ENCODE measurements around the gene PAQR4. TPM values are rescaled to one million over a fixed set of nuclear protein-coding genes. Genes with fewer than 3 reads are reported as not detected.

Gene PAQR4
- polyA plus RNA-seq, 1 of the 3 experiments (the other 2 are of a cell fraction), result 8.8 TPM

GRCh38 chr16:3004781-3005284 lies 35.7 kb downstream of the PAQR4 start:
- Histone ChIP-seq H3K27ac (ENCODE audit: low read depth in 2 of 2, low read length in 1 of 2) (peak overlapping the region in 1 of 2 experiments; percentile 51; a peak in 1 of 4 replicates), H3K36me3 (replicated peaks in 1 of 2; ENCODE audit: control insufficient read depth in 1 of 2, insufficient read depth in 2 of 2, low read length in 1 of 2) (no peaks in the 10 kb centered on the region), H3K4me3 (ENCODE audit: low read depth in 2 of 2, low read length in 1 of 2) (peak overlapping the region in 1 of 2 experiments; percentile 47; a peak in 2 of 4 replicates), H3K9ac (no peak overlapping the region), H3K79me2 (ENCODE audit: insufficient read depth) (no peaks in the 10 kb centered on the region), H3F3A (replicated peaks; ENCODE audit: insufficient read depth) (peaks cover 6% of the 10 kb centered on the region), H3K27me3 (ENCODE audit: insufficient read depth) (no peaks in the 10 kb centered on the region), H3K4me1 (ENCODE audit: control insufficient read depth in 1 of 2, insufficient read depth in 2 of 2, low read depth in 1 of 2, low read length in 1 of 2) (peaks cover 0 to 3% of the 10 kb centered on the region in 2 experiments; a peak in 1 of 4 replicates), H3K4me2 (no peak overlapping the region; the same call in 1 of the 2 replicates), H3K9me2 (no peaks in the 10 kb centered on the region), H4K20me1 (ENCODE audit: insufficient read depth) (no peaks in the 10 kb centered on the region), H3K9me3 (no peaks in the 10 kb centered on the region), H2AFZ (ENCODE audit: low read depth) (no peak overlapping the region)
- WGBS (ENCODE audit: low lambda C conversion rate), result 48% methylated on average over 19 of the region's 25 CpGs
- ChIA-PET POLR2A (interaction anchor here (1.9 kb wide), 1 partner anchor 15 kb away, joined by 8 read pairs; the partner anchor contains the start of gene TNFRSF12A), CTCF (interaction anchor here (4.4 to 8.2 kb wide), 2 partner anchors 16 to 25 kb away, joined by 62 to 72 read pairs; partner anchors contain the start of genes CLDN6, HCFC1R1, THOC6 and TNFRSF12A)
- peak; percentile 58 for DNase-seq
- TF ChIP-seq TCF12 (IDR thresholded peaks at IDR 0.05) (no peak), TAF1 (IDR thresholded peaks at IDR 0.05; ENCODE audit: borderline replicate concordance, low read depth, low read length) (no peak), USF2 (IDR thresholded peaks at IDR 0.05; ENCODE audit: borderline replicate concordance, low read depth, low read length) (no peak)

GRCh38 chr16:3007059-3007956 lies 38.2 kb downstream of the PAQR4 start:
- no peaks in the 10 kb centered on the region for H3F3A ChIP-seq (replicated peaks; ENCODE audit: insufficient read depth)
- no peaks in the 10 kb centered on the region for H3K36me3 ChIP-seq (replicated peaks in 1 of 2; ENCODE audit: control insufficient read depth in 1 of 2, insufficient read depth in 2 of 2, low read length in 1 of 2)
- no peaks in the 10 kb centered on the region for H4K20me1 ChIP-seq (ENCODE audit: insufficient read depth)
- H3K27me3 ChIP-seq (ENCODE audit: insufficient read depth), result no peaks in the 10 kb centered on the region
- H3K9me3 ChIP-seq, result no peaks in the 10 kb centered on the region
- no peak for TF ChIP-seq FOSL2 (IDR thresholded peaks at IDR 0.05; ENCODE audit: borderline replicate concordance, low read depth)
- TF ChIP-seq NFIC (IDR thresholded peaks at IDR 0.05; ENCODE audit: borderline replicate concordance), result no peak
- no peak for TF ChIP-seq EZH2phosphoT487 (IDR thresholded peaks at IDR 0.05; ENCODE audit: borderline replicate concordance, low read depth)
- TF ChIP-seq RAD21 (IDR thresholded peaks at IDR 0.05; ENCODE audit: low read length), result no peak
- TF ChIP-seq USF2 (IDR thresholded peaks at IDR 0.05; ENCODE audit: borderline replicate concordance, low read depth, low read length), result no peak
- no peak for TF ChIP-seq RFX5 (IDR thresholded peaks at IDR 0.05; ENCODE audit: low read length)
- no peak for TF ChIP-seq RCOR1 (IDR thresholded peaks at IDR 0.05; ENCODE audit: low read length)
- no peak for TF ChIP-seq RXRA (IDR thresholded peaks at IDR 0.05; ENCODE audit: borderline replicate concordance, low read depth)
- ChIA-PET CTCF (interaction anchor here (1.0 to 8.2 kb wide), 5 partner anchors 13 to 124 kb away, joined by 3 to 72 read pairs (median 6); partner anchors contain the start of genes CLDN6, HCFC1R1, THOC6 and TNFRSF12A), POLR2A (no interaction called here)
- no peak overlapping the region for H2AFZ ChIP-seq (ENCODE audit: low read depth)
- no peak overlapping the region for H3K9ac ChIP-seq
- no peak for DNase-seq
- no peak overlapping the region for H3K27ac ChIP-seq (ENCODE audit: low read depth in 2 of 2, low read length in 1 of 2)
- H3K4me2 ChIP-seq, result no peak overlapping the region
- no peaks in the 10 kb centered on the region for H3K9me2 ChIP-seq
- H3K4me1 ChIP-seq (ENCODE audit: control insufficient read depth in 1 of 2, insufficient read depth in 2 of 2, low read depth in 1 of 2, low read length in 1 of 2), result peaks cover 0 to 3% of the 10 kb centered on the region in 2 experiments; a peak in 1 of 4 replicates
- no peak overlapping the region for H3K4me3 ChIP-seq (ENCODE audit: low read depth in 2 of 2, low read length in 1 of 2)
- WGBS (ENCODE audit: low lambda C conversion rate), result 76% methylated on average over 9 of the region's 13 CpGs
- H3K79me2 ChIP-seq (ENCODE audit: insufficient read depth), result no peaks in the 10 kb centered on the region

Data from SK-N-SH (cell line).